Measurements from ENCODE around the gene CDKN1B. TPM values are rescaled to one million over a fixed set of nuclear protein-coding genes. Genes with fewer than 3 reads are reported as not detected.

CDKN1B gene
- total and polyA plus RNA-seq, 2 of the 13 experiments (the other 11 are each of a cell fraction or from before 2014, with no cell fraction given): 20.1 to 37.2 TPM

- peak; percentile 45 for TF ChIP-seq ZFX (CRISPR knock-in tag; IDR thresholded peaks at IDR 0.05; ENCODE audit: low read depth)
- no peak; the same call in 1 of the 2 replicates for TF ChIP-seq THRA (CRISPR knock-in tag; IDR thresholded peaks at IDR 0.05; ENCODE audit: borderline replicate concordance)
- TF ChIP-seq ZFP36 (IDR thresholded peaks at IDR 0.05; ENCODE audit: borderline replicate concordance, low read depth, low read length, partially characterized antibody): no peak
- TF ChIP-seq ZNF574 (CRISPR knock-in tag; IDR thresholded peaks at IDR 0.05): no peak; the same call in 1 of the 2 replicates
- TF ChIP-seq CBX1 (IDR thresholded peaks at IDR 0.05; ENCODE audit: low read depth): no peak
- no peak for TF ChIP-seq PHB2 (IDR thresholded peaks at IDR 0.05; ENCODE audit: partially characterized antibody)
- TF ChIP-seq ZNF501 (CRISPR knock-in tag; IDR thresholded peaks at IDR 0.05): no peak; the same call in 1 of the 2 replicates
- TF ChIP-seq ZNF776 (CRISPR knock-in tag; IDR thresholded peaks at IDR 0.05): no peak
- no peak for TF ChIP-seq RNF2 (conservative IDR thresholded peaks at IDR 0.05; ENCODE audit: low read depth)
- TF ChIP-seq HNF4A (CRISPR knock-in tag; IDR thresholded peaks at IDR 0.05): no peak
- no peak for TF ChIP-seq GMEB1 (CRISPR knock-in tag; IDR thresholded peaks at IDR 0.05; ENCODE audit: borderline replicate concordance)
- 0 out of 2 replicates have a peak, but pooled peaks have one; percentile 41 for TF ChIP-seq MEF2D (CRISPR knock-in tag; IDR thresholded peaks at IDR 0.05)
- no peak for TF ChIP-seq KLF12 (CRISPR knock-in tag; IDR thresholded peaks at IDR 0.05; ENCODE audit: borderline replicate concordance)
- no peak for TF ChIP-seq NFIC (IDR thresholded peaks at IDR 0.05; ENCODE audit: low read length)
- TF ChIP-seq ZNF607 (CRISPR knock-in tag; IDR thresholded peaks at IDR 0.05; ENCODE audit: borderline replicate concordance): no peak
- no peak for TF ChIP-seq KLF9 (CRISPR knock-in tag; IDR thresholded peaks at IDR 0.05; ENCODE audit: low read depth)
- TF ChIP-seq ZBTB20 (CRISPR knock-in tag; IDR thresholded peaks at IDR 0.05; ENCODE audit: borderline replicate concordance, low read depth): no peak
- TF ChIP-seq SMARCC2 (IDR thresholded peaks at IDR 0.05): no peak
- no peak for TF ChIP-seq TRAFD1 (CRISPR knock-in tag; IDR thresholded peaks at IDR 0.05; ENCODE audit: borderline replicate concordance)
- TF ChIP-seq ARID2 (CRISPR knock-in tag; IDR thresholded peaks at IDR 0.05; ENCODE audit: borderline replicate concordance): no peak
Observed at GRCh38 chr12:12696562-12697383, 20.4 kb upstream of the CDKN1B start (continued).
